ENCODE measurements around the gene ROBO1. TPM values are rescaled to one million over a fixed set of nuclear protein-coding genes. Genes with fewer than 3 reads are reported as not detected.

ROBO1 gene
- total and polyA plus RNA-seq, 2 experiments from 2014 or later, result 18.8 to 31.9 TPM

GRCh38 chr3:78791753-78792152 is 976.0 kb downstream of the ROBO1 start:
- H3K4me2 ChIP-seq (ENCODE audit: unreplicated experiment), result no peak overlapping the region
- WGBS, 2 experiments (ENCODE audit: low coverage in 1 of 2, low lambda C conversion rate in 2 of 2, missing lambda C conversion rate in 2 of 2), result 64 to 67% methylated on average over 3 of the region's 3 CpGs
- H4K20me1 ChIP-seq (ENCODE audit: insufficient read depth), result no peaks in the 10 kb centered on the region
- no peaks in the 10 kb centered on the region for H3K36me3 ChIP-seq (ENCODE audit: low read depth)
- H2AFZ ChIP-seq, result no peak overlapping the region
- H3F3A ChIP-seq (ENCODE audit: insufficient read depth), result no peaks in the 10 kb centered on the region
- in situ Hi-C loops (cut with MboI), result no loop called here
- H3K4me3 ChIP-seq, result no peak overlapping the region
- H3K27ac ChIP-seq, result no peak overlapping the region
- H3K9ac ChIP-seq, result no peak overlapping the region
- no peaks in the 10 kb centered on the region for H3K4me1 ChIP-seq (ENCODE audit: insufficient read depth)
- DNase-seq, result no peak
- H3K9me2 ChIP-seq (ENCODE audit: insufficient read depth), result no peaks in the 10 kb centered on the region
- TF ChIP-seq EZH2phosphoT487 (IDR thresholded peaks at IDR 0.05; ENCODE audit: insufficient read depth, low read depth) (no peak), EZH2 (IDR thresholded peaks at IDR 0.05; ENCODE audit: insufficient read depth, poor library complexity, severe bottlenecking) (no peak)
- no peaks in the 10 kb centered on the region for H3K9me3 ChIP-seq (ENCODE audit: low read depth)
- 0 out of 2 replicates have a peak, but pooled peaks cover 3% of the 10 kb centered on the region for H3K79me2 ChIP-seq (ENCODE audit: insufficient read depth)
- no peaks in the 10 kb centered on the region for H3K27me3 ChIP-seq (replicated peaks; ENCODE audit: insufficient read depth)

GRCh38 chr3:78788839-78789238 is 979.0 kb downstream of the ROBO1 start:
- 0 out of 2 replicates have a peak, but pooled peaks cover 3% of the 10 kb centered on the region for H3K79me2 ChIP-seq (ENCODE audit: insufficient read depth)
- H3K4me1 ChIP-seq (ENCODE audit: insufficient read depth), result no peaks in the 10 kb centered on the region
- no peaks in the 10 kb centered on the region for H3K9me2 ChIP-seq (ENCODE audit: insufficient read depth)
- TF ChIP-seq EZH2 (IDR thresholded peaks at IDR 0.05; ENCODE audit: insufficient read depth, poor library complexity, severe bottlenecking) (no peak), EZH2phosphoT487 (IDR thresholded peaks at IDR 0.05; ENCODE audit: insufficient read depth, low read depth) (no peak)
- no peaks in the 10 kb centered on the region for H3K9me3 ChIP-seq (ENCODE audit: low read depth)
- no peaks in the 10 kb centered on the region for H4K20me1 ChIP-seq (ENCODE audit: insufficient read depth)
- H3K36me3 ChIP-seq (ENCODE audit: low read depth), result no peaks in the 10 kb centered on the region
- H3K27me3 ChIP-seq (replicated peaks; ENCODE audit: insufficient read depth), result no peaks in the 10 kb centered on the region
- no peak overlapping the region for H3K4me2 ChIP-seq (ENCODE audit: unreplicated experiment)
- H3K9ac ChIP-seq, result no peak overlapping the region
- no peak overlapping the region for H2AFZ ChIP-seq
- in situ Hi-C loops (cut with MboI), result no loop called here
- DNase-seq, result no peak
- 97 to 100% methylated on average over 2 of the region's 2 CpGs for WGBS, 2 experiments (ENCODE audit: low coverage in 1 of 2, low lambda C conversion rate in 2 of 2, missing lambda C conversion rate in 2 of 2)
- no peak overlapping the region for H3K27ac ChIP-seq
- H3K4me3 ChIP-seq, result no peak overlapping the region
- H3F3A ChIP-seq (ENCODE audit: insufficient read depth), result peaks cover 9% of the 10 kb centered on the region; the same call in 1 of the 2 replicates

GRCh38 chr3:78785004-78785403 is 982.8 kb downstream of the ROBO1 start:
- Histone ChIP-seq H4K20me1 (ENCODE audit: insufficient read depth) (no peaks in the 10 kb centered on the region), H3K36me3 (ENCODE audit: low read depth) (no peaks in the 10 kb centered on the region), H3K79me2 (ENCODE audit: insufficient read depth) (0 out of 2 replicates have a peak, but pooled peaks cover 3% of the 10 kb centered on the region), H3K9me2 (ENCODE audit: insufficient read depth) (no peaks in the 10 kb centered on the region), H3K4me2 (ENCODE audit: unreplicated experiment) (peak overlapping the region; percentile 31), H3K27me3 (replicated peaks; ENCODE audit: insufficient read depth) (no peaks in the 10 kb centered on the region), H3K27ac (no peak overlapping the region), H3K9me3 (ENCODE audit: low read depth) (no peaks in the 10 kb centered on the region), H3K4me1 (ENCODE audit: insufficient read depth) (no peaks in the 10 kb centered on the region), H3K4me3 (no peak overlapping the region), H3F3A (ENCODE audit: insufficient read depth) (peaks cover 9% of the 10 kb centered on the region; the same call in 1 of the 2 replicates), H2AFZ (no peak overlapping the region), H3K9ac (no peak overlapping the region)
- TF ChIP-seq EZH2 (IDR thresholded peaks at IDR 0.05; ENCODE audit: insufficient read depth, poor library complexity, severe bottlenecking), result no peak
- TF ChIP-seq EZH2phosphoT487 (IDR thresholded peaks at IDR 0.05; ENCODE audit: insufficient read depth, low read depth), result no peak
- 77 to 78% methylated on average over 1 of the region's 1 CpG for WGBS, 2 experiments (ENCODE audit: low coverage in 1 of 2, low lambda C conversion rate in 2 of 2, missing lambda C conversion rate in 2 of 2)
- DNase-seq, result peak; percentile 27
- in situ Hi-C loops (cut with MboI), result no loop called here

GRCh38 chr3:78781351-78781750 is 986.4 kb downstream of the ROBO1 start:
- in situ Hi-C loops (cut with MboI), result no loop called here
- Histone ChIP-seq H4K20me1 (ENCODE audit: insufficient read depth) (no peaks in the 10 kb centered on the region), H3K79me2 (ENCODE audit: insufficient read depth) (no peaks in the 10 kb centered on the region), H3K4me1 (ENCODE audit: insufficient read depth) (no peaks in the 10 kb centered on the region), H3K4me2 (ENCODE audit: unreplicated experiment) (no peak overlapping the region), H3K27me3 (replicated peaks; ENCODE audit: insufficient read depth) (no peaks in the 10 kb centered on the region), H3K27ac (no peak overlapping the region), H2AFZ (no peak overlapping the region), H3K9me3 (ENCODE audit: low read depth) (no peaks in the 10 kb centered on the region), H3K9ac (no peak overlapping the region), H3K36me3 (ENCODE audit: low read depth) (no peaks in the 10 kb centered on the region), H3K9me2 (ENCODE audit: insufficient read depth) (no peaks in the 10 kb centered on the region), H3K4me3 (no peak overlapping the region), H3F3A (ENCODE audit: insufficient read depth) (peaks cover 9% of the 10 kb centered on the region; the same call in 1 of the 2 replicates)
- no peak for DNase-seq
- TF ChIP-seq EZH2phosphoT487 (IDR thresholded peaks at IDR 0.05; ENCODE audit: insufficient read depth, low read depth) (no peak), EZH2 (IDR thresholded peaks at IDR 0.05; ENCODE audit: insufficient read depth, poor library complexity, severe bottlenecking) (no peak)
